EL (cell line): ENCODE results near the gene NSFL1C.
A peak's percentile ranks its signal among the peaks of the same experiment; 100 is the strongest.

Experiments
- DNase-seq: peaks from one replicate; pipeline ENCODE4 v3.0.0-alpha.2; 2016

The NSFL1C gene

DNA sequence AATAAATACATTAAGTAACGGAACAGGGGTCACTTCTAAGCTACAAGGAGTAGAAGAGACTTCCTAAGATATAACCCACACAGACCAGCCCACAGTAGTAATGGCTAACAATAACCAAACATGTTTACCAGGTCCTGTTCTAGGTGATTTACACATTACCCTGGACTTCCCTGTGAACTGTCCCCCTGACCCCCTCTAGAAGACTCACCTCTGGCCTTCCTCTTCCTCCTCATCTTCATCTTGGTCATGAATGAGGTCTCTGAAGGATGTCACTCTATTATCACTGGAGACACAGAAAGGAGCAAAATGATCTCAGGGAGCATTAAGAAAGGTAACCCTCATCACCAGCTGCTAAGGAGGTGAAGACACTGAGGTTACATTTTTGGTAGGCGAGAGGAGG is 8.7 kb downstream of the NSFL1C start:
- DNase-seq: no peak

DNA sequence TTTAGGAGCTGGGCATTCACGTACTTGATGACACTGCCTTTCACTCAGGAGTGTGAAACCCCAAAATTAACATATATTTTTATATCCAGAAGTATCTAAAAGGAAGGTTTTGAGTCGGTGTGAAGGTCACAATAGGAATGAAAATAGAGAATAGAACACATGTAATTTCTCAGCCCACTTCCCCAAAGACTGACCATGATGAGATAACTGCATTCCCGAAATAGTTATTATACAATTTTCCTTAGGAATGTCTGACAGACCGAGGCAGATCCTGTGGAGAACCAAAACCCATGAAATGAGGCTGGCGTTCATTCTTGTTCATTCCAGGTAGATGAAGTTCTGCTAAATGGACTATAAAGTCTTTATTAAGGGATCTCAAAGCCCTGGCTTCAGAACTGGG is 10.3 kb downstream of the NSFL1C start:
- DNase-seq: peak; percentile 66

DNA sequence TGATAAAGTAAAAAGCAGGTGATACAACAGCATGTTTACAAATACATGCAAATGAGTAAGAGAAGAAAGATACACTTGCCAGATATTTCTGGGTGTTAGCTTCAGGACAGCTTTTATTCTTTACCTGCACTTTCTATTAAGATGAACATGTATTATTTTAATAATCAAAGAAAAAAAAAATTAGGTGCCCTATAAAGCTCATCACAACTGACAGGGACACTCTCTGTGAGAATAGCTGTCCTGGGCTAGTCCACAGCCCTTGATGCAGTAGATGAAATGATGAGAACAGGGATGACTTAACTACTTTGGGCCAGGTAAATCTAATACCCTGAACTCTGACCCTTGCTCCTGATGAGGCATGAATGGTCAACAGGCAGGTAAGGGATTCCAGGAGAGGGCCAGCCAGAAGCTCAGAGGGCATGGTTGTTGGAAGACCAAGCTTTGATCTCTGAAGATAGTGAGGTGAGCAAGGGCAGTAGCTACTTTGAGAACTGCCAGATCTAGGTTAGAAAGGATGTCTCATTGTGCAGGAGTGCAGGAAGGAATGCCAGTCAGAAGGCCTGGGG is 15.6 kb downstream of the NSFL1C start:
- DNase-seq: no peak

DNA sequence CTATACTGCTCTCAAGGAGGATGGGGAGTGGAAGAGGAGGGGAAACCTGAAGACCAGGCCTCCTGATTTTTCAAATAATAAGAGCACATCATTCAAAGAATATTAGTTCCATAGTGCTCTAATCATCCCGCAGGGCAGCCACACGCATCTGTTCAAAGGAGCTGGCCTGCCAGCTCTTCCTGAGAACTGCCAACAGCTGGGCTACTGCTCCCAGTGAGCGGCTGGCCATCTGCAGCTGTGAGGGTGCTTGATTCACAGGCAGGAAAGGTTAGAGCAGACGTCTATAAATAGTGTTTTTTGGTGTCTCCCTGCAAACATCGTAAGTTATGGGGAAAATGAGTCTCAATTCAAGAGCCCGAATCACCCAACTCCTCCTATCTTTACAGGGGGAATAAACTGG is 17.3 kb downstream of the NSFL1C start:
- no peak for DNase-seq

DNA sequence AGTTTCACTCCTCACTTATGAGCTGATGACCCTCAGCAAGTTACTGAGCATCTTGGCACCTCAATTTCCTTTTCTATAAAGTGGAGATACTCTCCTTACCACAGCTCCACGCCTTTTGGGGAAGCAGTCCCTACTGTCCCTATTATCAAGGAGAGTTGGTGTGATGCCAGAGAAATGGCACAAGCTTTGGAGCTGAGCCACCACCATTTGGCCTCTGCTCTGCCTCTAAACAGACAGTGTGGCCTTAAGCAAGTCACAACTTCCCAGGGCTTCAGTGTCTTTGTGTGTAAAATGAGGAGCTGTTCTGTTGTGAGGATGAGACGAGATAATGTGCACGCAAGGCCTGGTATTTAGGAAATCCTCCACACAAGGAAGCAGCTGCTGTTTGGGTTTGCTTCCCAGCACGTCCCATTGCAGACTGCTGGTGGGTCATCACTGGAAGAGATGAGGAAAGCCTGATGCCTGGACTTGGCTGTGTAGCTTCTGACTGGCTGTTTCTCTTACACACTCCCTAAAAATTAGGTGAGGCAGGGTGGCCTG is 18.5 kb downstream of the NSFL1C start:
- DNase-seq: no peak

DNA sequence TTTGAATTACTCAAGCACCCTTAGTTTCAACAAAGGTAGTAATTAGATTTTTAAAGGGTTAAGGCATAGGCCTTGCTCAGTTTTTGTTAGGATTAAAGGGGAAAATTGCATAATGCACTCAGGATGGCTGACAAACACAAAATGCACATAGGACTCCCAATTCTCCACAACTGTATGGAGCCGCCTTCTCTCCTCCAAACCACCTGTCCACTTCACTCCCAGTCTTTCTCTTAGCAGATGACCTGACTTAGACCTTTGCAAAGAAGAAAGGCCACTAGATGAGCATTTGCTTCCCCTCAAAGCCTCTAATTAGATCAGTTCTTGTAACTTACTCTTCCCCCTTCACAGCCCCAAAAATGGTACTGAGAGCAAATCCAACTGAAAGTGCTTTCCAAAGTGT is 20.1 kb downstream of the NSFL1C start:
- no peak for DNase-seq

DNA sequence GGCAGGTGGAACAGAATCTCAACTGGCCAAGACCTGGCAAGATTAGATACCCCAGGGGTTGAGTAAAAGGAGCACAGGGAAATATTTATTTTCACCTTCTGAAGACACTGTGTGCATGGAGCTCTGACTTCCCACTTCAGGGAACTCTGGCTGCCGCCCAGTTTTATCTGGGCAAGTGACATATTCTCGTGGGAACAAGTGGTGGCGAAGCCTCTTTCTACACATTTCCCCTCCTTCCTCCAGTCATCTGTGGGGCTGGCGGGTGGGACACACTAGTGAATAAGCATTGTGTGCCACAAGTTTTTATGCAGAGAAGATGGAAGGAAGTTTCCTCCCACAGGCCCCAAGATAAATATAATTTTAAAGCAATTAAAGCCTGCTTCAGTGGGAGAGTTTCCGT is 23.6 kb downstream of the NSFL1C start:
- no peak for DNase-seq

DNA sequence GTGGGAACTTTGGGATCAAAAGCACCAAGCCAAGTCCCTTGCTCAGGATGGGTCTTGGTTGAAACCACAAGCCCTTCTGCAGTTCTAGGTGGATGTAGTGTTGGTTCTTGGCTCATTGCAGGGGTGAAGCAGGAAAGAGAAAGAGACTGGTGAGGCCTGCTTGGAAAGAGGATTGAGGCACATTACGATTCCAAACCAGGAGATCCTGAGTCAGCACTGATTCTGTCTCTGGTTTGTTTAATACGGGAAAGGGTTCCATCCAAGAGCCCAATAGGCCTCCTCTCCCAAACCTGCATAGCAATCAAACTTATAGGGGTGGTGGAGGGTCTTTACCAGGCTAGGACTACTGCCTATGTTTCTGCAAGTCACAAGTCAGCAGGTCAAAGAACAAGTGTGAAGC is 24.3 kb downstream of the NSFL1C start:
- DNase-seq: no peak

DNA sequence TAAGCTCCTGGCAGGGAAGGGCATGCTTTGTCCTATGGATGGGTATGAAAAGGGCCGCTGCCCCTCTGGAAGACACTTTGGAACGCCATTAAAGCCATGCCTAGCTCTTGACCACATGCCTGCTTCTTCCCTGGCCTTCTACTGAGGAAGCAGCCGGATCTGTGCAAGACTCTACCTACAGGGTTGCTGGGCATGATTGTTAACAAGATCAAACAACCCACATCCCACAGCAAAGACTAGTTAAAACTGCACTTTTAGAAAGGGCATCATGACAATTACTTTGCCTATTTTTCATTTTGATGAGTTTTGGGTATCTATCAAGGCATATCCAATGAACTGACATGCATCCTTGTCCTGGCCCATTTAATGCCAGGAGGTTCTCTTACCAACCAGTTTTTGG is 25.5 kb downstream of the NSFL1C start:
- no peak for DNase-seq

DNA sequence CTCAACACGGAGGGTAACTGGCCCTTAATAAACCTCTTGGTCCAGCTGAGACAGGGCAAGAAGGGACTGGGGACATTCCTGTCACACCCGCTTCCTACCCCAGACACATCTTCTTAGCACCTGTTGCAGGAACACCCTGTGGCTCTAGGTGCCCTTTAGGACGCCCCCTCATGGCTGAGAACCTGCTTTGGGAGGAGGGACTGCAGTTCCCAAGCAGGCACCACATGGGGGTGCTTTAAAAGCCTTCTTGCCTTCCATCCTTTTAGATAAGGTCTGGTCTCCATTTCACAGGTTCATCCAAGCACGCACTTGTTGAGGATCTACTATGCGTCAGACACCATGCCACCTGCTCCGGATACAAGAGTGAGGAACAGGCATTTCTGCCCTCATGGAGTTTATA is 26.6 kb downstream of the NSFL1C start:
- peak; percentile 36 for DNase-seq

DNA sequence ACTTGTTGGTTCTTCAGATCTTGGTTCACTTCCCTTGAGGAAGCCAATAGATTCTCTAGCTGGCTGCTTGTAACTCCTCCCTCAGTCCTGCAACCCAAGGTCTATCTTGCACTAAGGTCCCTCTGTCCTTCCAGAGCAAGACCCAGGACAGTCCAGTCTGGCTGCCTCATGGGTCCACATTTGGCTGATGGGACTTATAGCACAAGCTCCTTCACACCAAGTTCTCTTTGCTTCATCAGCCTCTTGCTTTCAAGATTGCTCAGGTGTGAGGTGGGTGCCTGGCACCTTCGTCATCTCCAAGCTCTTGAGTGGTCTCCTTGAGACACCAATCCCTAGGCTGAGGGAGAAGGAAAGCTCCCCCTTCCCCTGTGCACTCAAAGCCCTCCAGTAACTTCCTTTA is 28.3 kb downstream of the NSFL1C start:
- DNase-seq: no peak

DNA sequence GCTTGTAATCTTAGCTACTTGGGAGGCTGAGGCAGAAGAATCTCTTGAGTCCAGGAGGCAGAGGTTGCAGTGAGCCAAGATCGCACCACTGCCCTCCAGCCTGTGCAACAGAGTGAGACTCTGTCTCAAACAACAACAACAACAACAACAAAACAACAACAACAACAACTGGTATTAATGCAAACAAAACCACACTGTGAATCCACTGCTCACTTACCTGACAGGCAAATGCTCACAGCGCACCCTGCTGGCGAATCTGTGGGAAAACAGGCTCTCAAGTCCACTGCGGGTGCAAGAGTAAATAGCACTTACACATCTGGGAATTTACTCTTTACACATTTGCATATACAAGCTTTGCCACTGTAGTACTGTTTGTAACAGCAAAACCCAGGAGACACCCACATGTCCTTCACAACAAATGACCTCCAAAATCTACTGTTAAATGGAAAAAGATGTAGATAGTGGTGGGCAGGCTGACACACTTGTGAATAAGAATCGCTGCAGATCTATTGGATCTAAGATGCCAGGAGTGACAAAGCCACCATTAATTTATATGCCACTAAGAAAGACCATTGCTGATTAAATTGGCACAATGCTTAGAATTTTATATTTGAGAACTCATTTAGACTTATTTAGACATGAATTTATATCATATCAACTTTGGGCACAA is 29.3 kb downstream of the NSFL1C start:
- DNase-seq: peak; percentile 75

DNA sequence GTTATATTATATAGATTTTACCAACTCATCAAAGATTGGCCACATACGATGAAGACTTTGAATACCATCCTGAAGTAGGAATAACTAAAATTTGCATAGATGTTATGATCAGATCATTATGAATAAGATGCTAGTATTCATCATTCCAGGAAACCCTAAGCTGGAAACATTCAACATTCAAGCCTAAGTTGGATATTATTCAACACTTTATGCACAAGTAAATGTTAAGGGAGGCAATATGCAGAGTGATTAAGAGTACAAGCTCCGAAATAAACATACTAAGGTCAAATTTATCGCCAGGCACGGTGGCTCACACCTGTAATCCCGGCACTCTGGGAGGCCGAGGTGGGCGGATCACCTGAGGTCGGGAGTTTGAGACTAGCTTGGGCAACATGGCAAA is 30.4 kb downstream of the NSFL1C start:
- no peak for DNase-seq

DNA sequence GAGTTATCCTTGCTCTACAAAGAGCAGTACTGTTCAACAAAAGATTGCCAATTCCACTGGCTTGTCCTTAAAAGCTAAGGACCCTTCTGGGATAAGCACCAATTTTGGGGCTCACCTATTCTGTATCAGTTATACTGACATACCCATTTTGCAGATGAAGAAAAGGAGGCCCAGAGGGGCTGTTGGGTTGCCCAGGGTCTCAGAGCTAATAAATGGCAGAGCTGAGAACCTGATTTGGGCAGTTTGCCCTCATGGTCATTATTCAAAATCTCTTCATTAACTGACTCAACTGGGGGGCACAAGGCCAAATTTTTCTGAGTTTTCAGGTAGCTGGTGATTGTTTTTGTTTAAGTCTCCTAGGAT is 31.3 kb downstream of the NSFL1C start:
- DNase-seq: no peak

DNA sequence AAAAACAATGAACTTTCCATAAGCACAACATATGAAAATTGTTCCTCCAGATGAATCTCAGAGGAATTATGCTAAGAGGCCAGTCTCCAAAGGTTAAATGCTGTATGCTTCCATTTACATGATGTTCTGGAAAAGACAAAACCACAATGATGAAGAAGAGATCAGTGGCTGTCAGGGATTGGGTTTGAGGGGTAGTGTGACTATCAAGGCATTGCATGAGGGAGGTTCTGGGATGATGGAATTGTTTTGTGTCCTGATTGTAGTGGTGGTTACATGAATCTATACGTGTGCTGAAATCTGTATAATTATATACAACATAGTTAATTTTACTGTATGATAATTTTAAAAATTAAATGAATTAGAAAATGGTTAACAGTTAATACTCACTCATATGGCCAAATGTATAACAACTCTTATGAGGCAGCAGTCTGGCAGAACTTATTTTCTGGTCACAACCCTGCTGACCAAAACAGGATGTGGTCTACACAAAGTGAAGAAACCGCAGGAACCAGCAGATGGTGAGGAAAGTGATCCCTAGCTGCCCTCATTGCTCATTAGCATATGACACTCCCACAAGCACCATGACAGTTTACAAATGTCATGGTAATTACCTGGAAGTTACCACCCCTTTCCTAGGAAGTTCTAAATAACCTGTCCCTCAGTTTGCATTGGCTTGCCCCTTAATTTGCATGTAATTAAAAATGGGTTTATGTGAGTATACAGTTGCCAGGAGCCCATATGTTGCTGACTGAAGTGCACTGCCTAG is 31.9 kb downstream of the NSFL1C start:
- DNase-seq: peak; percentile 92

DNA sequence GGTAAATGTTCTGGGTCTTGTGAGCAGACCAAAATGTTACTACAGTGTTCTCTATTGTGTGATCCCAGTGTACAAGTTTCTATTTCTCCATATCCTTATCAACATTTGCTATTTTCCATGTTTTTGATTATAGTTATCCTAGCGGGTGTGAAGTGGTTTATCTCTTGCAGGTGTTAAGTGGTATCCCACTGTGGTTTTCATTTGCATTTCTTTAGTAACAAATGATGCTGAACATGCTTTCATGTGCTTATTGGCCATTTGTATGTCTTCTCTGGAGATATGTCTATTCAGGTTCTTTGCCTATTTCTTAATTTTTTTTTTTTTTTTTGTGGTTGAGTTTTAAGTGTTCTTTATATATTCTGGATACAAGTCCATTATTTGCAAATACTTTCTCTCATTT is 35.5 kb downstream of the NSFL1C start:
- DNase-seq: no peak

DNA sequence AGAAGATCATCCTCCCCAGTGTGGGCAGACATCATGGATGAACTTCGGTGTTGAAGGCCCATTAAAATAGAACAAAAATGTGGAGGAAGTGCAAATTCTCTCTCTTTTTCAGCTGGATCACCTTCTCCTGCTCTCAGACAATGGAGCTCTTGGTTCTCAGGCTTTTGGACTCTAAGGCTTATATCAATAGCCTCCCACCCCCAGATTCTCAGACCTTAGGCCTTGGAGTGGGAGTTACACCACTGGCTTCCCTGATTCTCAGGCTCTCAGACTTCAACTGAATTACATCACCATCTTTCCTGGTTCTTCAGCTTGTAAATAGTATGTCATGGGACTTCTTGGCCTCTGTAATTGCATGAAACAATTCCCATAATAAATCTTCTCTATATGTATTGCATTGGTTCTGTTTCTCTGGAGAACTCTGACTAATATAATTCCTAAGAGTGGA is 36.6 kb downstream of the NSFL1C start:
- peak; percentile 45 for DNase-seq

DNA sequence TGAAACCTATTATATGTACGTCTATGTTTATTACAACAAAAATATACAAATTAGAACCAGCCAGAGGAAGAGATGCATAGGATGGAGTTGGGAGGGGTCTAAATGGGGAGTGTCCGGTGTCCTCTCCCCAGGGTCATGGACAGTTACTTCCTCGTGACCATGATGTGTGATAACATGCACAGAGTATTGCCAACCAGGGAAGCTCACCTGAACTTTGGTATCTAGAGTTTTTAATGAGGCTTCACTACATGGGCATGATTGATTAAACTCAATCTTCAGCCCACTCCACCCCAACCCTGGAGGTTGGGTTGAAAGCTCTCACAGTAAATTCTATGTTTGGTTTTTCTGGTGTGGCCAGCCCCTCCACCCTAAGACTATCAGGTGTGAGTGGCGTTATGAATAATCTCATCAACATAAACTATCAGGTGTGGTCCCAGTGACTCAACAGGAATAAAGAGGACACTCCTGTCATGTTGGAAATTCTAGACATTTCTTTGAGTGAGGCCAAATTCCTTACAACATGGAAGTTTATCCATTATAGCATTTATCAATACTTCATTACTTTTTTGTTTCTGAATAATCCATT is 37.4 kb downstream of the NSFL1C start:
- no peak for DNase-seq

DNA sequence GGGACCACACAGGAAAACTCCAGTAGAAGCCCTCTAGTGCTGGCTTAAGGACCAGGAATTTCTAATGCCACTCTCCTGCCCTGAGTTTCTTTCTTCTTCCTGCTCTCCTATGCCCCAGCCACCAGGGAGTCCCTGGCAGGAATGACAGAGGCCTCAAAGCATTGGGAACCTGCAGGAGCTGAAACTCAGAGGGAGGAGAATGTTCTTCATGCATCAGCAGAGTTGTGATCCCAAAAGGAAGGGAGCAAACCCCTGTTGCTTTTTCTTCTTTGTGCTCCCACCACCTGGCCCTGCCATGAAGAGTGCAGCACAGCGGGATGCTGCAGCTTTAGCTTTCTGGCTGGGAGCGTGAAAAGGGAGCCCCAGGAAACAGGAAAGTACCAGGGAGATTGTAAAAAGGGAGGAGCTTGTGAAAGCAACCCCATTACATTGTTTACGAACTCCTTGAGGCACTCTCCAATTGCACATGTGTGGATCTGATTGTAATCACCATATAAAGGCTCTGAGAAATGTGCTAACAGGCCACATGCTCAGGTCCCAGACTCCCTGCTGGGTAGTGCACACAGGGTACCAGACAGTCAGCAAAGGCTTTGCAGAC is 39.1 kb downstream of the NSFL1C start:
- DNase-seq: no peak

DNA sequence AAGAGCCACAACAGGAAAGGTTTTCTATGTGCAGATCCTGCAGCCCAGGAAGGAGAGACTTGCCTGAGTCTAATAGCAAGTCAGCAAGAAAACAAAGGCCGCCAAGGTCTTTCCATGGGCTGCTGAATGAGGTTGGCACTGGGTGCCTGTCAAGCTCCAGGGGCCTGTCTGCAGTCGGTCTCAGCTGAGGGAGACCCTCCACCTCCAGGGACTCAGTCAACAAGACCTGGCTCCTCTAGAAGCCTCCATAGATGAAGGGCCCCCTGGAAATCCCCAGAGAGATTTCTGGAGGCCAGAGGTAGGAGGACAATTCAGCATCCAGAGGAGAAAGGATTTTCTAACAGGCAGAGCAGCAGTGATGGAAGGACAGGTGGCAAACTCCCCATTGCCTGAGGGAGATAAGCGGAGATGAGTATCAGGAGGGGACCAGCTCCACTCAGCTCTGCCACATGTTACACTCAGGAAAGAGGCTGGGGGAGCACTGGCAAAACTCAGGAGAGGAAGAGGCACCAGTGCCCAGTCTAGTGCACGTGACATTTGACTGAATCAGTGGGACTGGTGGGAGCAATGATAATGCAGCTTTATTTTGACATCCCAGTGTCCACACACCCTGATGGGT is 40.3 kb downstream of the NSFL1C start:
- DNase-seq: no peak

DNA sequence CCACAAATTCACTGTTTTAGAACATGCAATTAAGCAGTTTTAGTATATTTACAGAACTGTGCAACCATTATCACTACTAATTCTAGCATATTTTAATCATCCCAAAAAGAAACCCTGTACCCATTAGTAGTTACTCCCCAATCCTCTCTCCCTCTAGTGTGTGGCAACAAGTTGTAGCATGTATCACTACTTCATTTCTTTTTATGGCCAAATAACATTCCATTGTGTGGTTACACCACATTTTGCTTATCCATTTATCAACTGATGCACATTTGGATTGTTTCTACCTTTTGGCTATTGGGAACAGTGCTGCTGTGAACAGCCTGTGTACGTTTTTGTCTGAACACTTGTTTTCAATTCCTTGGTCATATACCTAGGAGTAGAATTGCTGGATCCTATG is 42.3 kb downstream of the NSFL1C start:
- DNase-seq: no peak

DNA sequence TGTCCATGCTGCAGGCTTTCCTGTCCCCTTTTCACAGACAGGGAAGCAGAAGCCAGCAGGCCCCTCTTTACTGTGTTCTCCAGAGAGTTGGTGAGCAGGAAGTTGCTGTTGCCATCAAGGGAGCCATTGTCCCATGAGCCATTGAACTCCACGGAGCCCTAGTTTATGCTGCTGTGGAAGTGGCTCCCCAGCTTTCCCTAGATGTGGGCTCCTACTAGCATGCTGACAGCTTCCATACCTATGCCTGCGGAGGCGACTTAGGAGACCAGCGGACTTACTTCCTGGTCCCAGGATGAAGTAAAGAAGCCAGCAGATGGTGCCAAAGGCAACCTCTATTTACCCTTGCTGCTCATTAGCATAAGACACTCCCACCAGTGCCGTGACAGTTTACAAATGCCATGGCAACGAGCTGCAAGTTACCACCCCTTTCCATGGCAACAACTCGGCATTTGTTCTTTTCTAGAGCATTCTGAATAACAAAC is 43.0 kb downstream of the NSFL1C start:
- peak; percentile 26 for DNase-seq

DNA sequence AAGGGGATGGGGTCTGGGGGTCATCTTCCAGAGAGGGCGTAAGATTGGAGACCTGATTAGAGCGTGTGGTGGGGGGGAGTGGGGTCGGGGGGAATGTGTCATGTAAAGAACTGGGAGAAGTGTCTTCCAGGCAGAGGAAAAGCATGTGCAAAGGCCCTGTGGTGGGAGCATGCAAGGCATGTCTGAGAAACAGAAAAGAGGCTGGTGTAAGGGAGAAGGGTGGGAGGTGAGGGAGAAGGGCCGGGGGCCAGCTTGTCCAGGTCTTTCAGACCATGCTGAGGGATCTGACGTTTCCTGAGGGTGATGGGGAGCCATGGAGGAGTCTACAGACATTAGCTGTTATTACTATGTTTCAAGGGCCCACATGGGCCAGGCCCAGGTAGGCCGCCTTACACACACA is 43.4 kb downstream of the NSFL1C start:
- DNase-seq: no peak
